Caco-2 (cell line): ENCODE measurements around the gene PLEKHG5. TPM values are rescaled to one million over a fixed set of nuclear protein-coding genes. Genes with fewer than 3 reads are reported as not detected.
A peak's percentile ranks its signal among the peaks of the same experiment; 100 is the strongest.

ENCODE experiments used
- BruUV-seq: library from RNA; stranded (reverse); fragments of 400-500 nt; replicated peaks from 2 replicates; lab custom pipeline; 2021; lab: Mats Ljungman, UMichigan
- CTCF ChIA-PET: fragments of 300-600 bp; sonication (Branson Sonifier 250); formaldehyde crosslinking; loops from one replicate; lab custom pipeline; 2022; ENCODE audit warnings: antibody characterized with exemption; lab: Charles Lee
- POLR2A ChIA-PET: fragments of 300-600 bp; sonication (Branson Sonifier 250); formaldehyde crosslinking; loops from one replicate; lab custom pipeline; 2022; ENCODE audit warnings: antibody characterized with exemption; lab: Charles Lee
- DNase-seq, 2 experiments: peaks; one replicate each; pipeline versions ENCODE4 v3.0.0 to v3.0.0-alpha.2; 2020 to 2022
- H3K27me3 ChIP-seq: replicated peaks from 2 replicates; pipeline ENCODE4 v1.6.0; 2011; ENCODE audit warnings: low read length; ENCODE audit not compliant: control insufficient read depth, insufficient read depth
- H3K36me3 ChIP-seq: 2 replicates; pipeline ENCODE4 v1.5.1; 2011; ENCODE audit warnings: low read length; ENCODE audit not compliant: control insufficient read depth, insufficient read depth
- H3K4me1 ChIP-seq: fragments of 250-450 bp; sonication (Bioruptor Pico); 2 replicates; pipeline ENCODE4 v1.5.1; 2020; ENCODE audit warnings: mild to moderate bottlenecking
- H3K4me3 ChIP-seq: 2 replicates; pipeline ENCODE4 v1.5.1; 2011; ENCODE audit warnings: low read depth, mild to moderate bottlenecking, control low read depth, low read length
- H3K9me3 ChIP-seq: fragments of 250-450 bp; sonication (Bioruptor Pico); 2 replicates; pipeline ENCODE4 v1.5.1; 2020; ENCODE audit warnings: mild to moderate bottlenecking, moderate library complexity
- H3K27ac Mint-ChIP-seq: one replicate; pipeline ENCODE4 v1.8.0; 2022; ENCODE audit warnings: mixed read lengths; ENCODE audit not compliant: unreplicated experiment
- H3K27me3 Mint-ChIP-seq: one replicate; pipeline ENCODE4 v1.8.0; 2022; ENCODE audit warnings: mixed read lengths; ENCODE audit not compliant: insufficient read depth, unreplicated experiment
- H3K36me3 Mint-ChIP-seq: one replicate; pipeline ENCODE4 v1.8.0; 2022; ENCODE audit warnings: mild to moderate bottlenecking, mixed read lengths; ENCODE audit not compliant: insufficient read depth, unreplicated experiment
- H3K4me1 Mint-ChIP-seq: one replicate; pipeline ENCODE4 v1.8.0; 2022; ENCODE audit warnings: low read depth, mixed read lengths; ENCODE audit not compliant: unreplicated experiment
- H3K4me3 Mint-ChIP-seq: one replicate; pipeline ENCODE4 v1.8.0; 2022; ENCODE audit warnings: mild to moderate bottlenecking, moderate library complexity, mixed read lengths; ENCODE audit not compliant: unreplicated experiment
- H3K9me3 Mint-ChIP-seq: one replicate; pipeline ENCODE4 v1.8.0; 2022; ENCODE audit warnings: mixed read lengths; ENCODE audit not compliant: unreplicated experiment
- intact Hi-C: fragments of 100-400 bp; cut with micrococcal nuclease; formaldehyde crosslinking; loops from one replicate; pipeline ENCODE4 v1.10.0; 2022; ENCODE audit not compliant: unreplicated experiment
- total RNA-seq: library from RNA; stranded (reverse); gene quantifications from 2 replicates; pipeline ENCODE4 v1.2.3, GENCODE V29; 2022
- TF ChIP-seq, protein P1 (sequence below), 2 experiments: fragments of 200-600 bp in 1 of 2; IDR thresholded peaks; 1 replicate in 1 of 2; 2 replicates in 1 of 2; pipeline versions ENCODE4 v1.5.1 to v1.8.0; 2011 to 2022; ENCODE audit warnings: antibody characterized with exemption in 1 of 2, control low read depth in 1 of 2, inconsistent platforms in 1 of 2, low read depth in 1 of 2, low read length in 1 of 2, mild to moderate bottlenecking in 1 of 2, moderate library complexity in 1 of 2; ENCODE audit not compliant: insufficient read depth in 1 of 2, severe bottlenecking in 1 of 2, unreplicated experiment in 1 of 2

PLEKHG5 gene
- total RNA-seq, 1 experiment from 2014 or later: 12.2 TPM

DNA sequence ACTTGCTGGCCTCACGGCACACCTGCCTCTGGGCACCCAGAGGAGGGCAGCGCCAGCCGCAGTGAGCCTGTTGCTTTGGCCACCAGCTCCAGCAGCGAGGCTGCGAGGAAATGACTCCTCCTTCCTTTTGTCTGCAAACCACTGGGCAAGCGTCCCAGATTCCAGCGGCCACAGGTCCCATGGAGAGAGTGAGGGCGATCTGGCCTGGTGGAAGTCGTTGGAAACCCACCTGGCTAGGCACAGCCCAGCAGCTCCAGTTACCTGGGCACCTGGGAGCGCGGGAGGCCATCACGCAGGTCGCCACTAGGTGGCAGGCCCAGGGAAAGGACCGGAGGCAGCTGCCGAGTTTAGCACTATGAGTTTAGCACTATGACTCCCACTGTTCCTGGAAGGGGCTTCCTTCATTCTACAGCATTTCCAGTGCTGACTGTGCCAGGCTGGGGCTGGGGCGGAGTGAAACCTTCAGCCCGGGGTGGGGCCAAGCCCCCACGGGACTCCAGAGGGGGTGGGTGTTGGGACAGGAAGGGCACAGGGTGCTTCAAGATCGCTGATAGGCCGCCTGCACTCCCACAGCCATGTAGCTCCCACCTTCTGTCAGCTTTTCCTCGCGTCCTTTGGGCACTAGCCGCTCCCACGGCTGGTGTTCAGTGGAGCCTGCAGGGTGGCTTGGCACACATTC is 68.0 kb downstream of the PLEKHG5 start:
- Mint-ChIP-seq H3K27ac (no peak overlapping the region), H3K9me3 (no peaks in the 10 kb centered on the region), H3K4me1 (no peaks in the 10 kb centered on the region), H3K4me3 (peak overlapping the region; percentile 69), H3K27me3 (peaks cover 7% of the 10 kb centered on the region), H3K36me3 (no peaks in the 10 kb centered on the region)
- TF ChIP-seq, protein P1, sequence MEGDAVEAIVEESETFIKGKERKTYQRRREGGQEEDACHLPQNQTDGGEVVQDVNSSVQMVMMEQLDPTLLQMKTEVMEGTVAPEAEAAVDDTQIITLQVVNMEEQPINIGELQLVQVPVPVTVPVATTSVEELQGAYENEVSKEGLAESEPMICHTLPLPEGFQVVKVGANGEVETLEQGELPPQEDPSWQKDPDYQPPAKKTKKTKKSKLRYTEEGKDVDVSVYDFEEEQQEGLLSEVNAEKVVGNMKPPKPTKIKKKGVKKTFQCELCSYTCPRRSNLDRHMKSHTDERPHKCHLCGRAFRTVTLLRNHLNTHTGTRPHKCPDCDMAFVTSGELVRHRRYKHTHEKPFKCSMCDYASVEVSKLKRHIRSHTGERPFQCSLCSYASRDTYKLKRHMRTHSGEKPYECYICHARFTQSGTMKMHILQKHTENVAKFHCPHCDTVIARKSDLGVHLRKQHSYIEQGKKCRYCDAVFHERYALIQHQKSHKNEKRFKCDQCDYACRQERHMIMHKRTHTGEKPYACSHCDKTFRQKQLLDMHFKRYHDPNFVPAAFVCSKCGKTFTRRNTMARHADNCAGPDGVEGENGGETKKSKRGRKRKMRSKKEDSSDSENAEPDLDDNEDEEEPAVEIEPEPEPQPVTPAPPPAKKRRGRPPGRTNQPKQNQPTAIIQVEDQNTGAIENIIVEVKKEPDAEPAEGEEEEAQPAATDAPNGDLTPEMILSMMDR (IDR thresholded peaks at IDR 0.05; ENCODE audit: insufficient read depth in 1 of 2, low read depth in 1 of 2, low read length in 1 of 2, severe bottlenecking in 1 of 2, unreplicated experiment in 1 of 2): peak; percentile 70 to 85
- Histone ChIP-seq H3K9me3 (no peaks in the 10 kb centered on the region), H3K36me3 (no peaks in the 10 kb centered on the region), H3K4me3 (peak overlapping the region; percentile 24), H3K27me3 (peaks cover 1% of the 10 kb centered on the region), H3K4me1 (peaks cover 21% of the 10 kb centered on the region)
- peak; percentile 68 to 82 for DNase-seq
- no TSS peak for BruUV-seq
- ChIA-PET CTCF (interaction anchor here (0.5 to 1.7 kb wide), 13 partner anchors 9 to 168 kb away, joined by 3 to 39 read pairs (median 3); partner anchors contain the start of genes ACOT7, PLEKHG5 and ZBTB48), POLR2A (no interaction called here)
- intact Hi-C loops: loop anchor here (1.0 to 2.0 kb wide), 2 partner anchors 15 to 66 kb away; no protein-coding TSS in a partner anchor

DNA sequence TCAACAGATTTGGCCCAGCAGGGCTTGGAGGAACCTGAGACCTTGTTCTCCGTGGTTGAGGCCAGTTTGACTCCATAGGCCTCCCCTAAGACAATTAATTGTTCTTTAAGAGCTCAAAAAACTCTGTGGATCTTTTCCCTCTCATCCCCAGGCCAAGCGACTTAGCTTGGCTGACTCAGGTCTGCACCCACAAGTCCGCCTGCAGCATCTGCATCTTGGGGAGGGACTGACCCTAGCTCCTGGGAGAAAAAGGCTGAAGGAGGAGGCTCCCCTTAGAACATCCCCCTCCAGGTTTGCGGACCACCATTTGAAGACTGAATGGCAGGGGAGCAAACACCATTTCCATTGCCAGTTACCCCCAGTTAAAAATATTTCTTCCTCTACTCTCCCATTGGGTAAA is 70.2 kb downstream of the PLEKHG5 start:
- no TSS peak for BruUV-seq
- Histone ChIP-seq H3K4me1 (peaks cover 21% of the 10 kb centered on the region), H3K4me3 (no peak overlapping the region), H3K36me3 (no peaks in the 10 kb centered on the region), H3K27me3 (peaks cover 3% of the 10 kb centered on the region), H3K9me3 (no peaks in the 10 kb centered on the region)
- H3K4me1 Mint-ChIP-seq: no peaks in the 10 kb centered on the region
- H3K27me3 Mint-ChIP-seq: peaks cover 7% of the 10 kb centered on the region
- CTCF ChIA-PET: interaction anchor here (1.4 to 2.2 kb wide), 2 partner anchors 17 to 19 kb away, joined by 6 to 12 read pairs; no protein-coding TSS in a partner anchor
- H3K36me3 Mint-ChIP-seq: no peaks in the 10 kb centered on the region
- no peak for DNase-seq
- intact Hi-C loops: no loop called here
- TF ChIP-seq, protein P1 (IDR thresholded peaks at IDR 0.05; ENCODE audit: insufficient read depth in 1 of 2, low read depth in 1 of 2, low read length in 1 of 2, severe bottlenecking in 1 of 2, unreplicated experiment in 1 of 2): no peak
- POLR2A ChIA-PET: no interaction called here
- H3K9me3 Mint-ChIP-seq: no peaks in the 10 kb centered on the region
- H3K27ac Mint-ChIP-seq: no peak overlapping the region
- no peak overlapping the region for H3K4me3 Mint-ChIP-seq

DNA sequence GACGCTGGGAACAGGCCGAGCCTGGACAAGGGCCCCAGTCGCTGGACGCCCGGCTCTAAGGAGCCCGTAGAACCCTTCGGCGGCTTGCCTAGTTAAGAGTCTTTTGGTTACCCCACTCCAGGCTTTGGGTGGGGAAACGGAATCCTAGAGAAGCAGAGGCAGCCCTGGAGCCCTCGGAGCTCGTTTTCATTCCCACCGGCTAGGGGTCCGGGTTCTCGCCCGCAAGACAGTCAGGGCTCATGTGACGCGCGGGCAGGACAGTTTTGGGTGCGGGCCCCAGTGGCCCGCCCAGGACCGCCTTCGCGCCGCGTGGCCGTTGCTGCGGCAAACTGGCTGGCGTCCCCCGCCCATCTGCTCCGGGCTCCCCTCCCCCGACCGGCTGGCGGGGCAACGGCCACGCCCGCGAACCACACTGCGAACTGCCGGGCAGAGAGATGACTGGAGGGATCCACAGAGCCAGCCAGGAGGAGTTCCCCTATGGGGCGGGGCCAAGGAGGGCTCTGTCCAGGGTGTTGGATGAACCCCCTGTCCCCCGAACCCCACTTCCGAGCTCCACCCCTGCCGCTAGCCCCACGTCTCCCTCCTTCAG is 70.9 kb downstream of the PLEKHG5 start:
- H3K27me3 Mint-ChIP-seq: peaks cover 7% of the 10 kb centered on the region
- H3K27ac Mint-ChIP-seq: no peak overlapping the region
- no peaks in the 10 kb centered on the region for H3K36me3 Mint-ChIP-seq
- peaks cover 2% of the 10 kb centered on the region for H3K4me1 Mint-ChIP-seq
- peak overlapping the region; percentile 63 for H3K4me3 Mint-ChIP-seq
- Histone ChIP-seq H3K4me1 (peaks cover 21% of the 10 kb centered on the region), H3K27me3 (peaks cover 2% of the 10 kb centered on the region), H3K4me3 (no peak overlapping the region), H3K9me3 (no peaks in the 10 kb centered on the region), H3K36me3 (no peaks in the 10 kb centered on the region)
- ChIA-PET POLR2A (no interaction called here), CTCF (interaction anchor here (1.1 to 2.2 kb wide), 4 partner anchors 11 to 20 kb away, joined by 3 to 12 read pairs (median 8); no protein-coding TSS in a partner anchor)
- BruUV-seq: no TSS peak
- H3K9me3 Mint-ChIP-seq: no peaks in the 10 kb centered on the region
- TF ChIP-seq, protein P1 (IDR thresholded peaks at IDR 0.05; ENCODE audit: insufficient read depth in 1 of 2, low read depth in 1 of 2, low read length in 1 of 2, severe bottlenecking in 1 of 2, unreplicated experiment in 1 of 2): no peak
- DNase-seq: no peak
- intact Hi-C loops: no loop called here
